DMS153 treated with DMSO at 0.1 percent for 48 hours (cell line): ENCODE data around the gene COX7B.
"Not testable (repeated sequence)": the region's sequence is repeated elsewhere in the genome, so short reads cannot be mapped to it uniquely, and the experiment has no call there.

Experiments
- DNase-seq: peaks from one replicate; lab custom pipeline; 2025; ENCODE audit not compliant: unreplicated experiment; lab: John Stamatoyannopoulos, UW

COX7B gene

DNA sequence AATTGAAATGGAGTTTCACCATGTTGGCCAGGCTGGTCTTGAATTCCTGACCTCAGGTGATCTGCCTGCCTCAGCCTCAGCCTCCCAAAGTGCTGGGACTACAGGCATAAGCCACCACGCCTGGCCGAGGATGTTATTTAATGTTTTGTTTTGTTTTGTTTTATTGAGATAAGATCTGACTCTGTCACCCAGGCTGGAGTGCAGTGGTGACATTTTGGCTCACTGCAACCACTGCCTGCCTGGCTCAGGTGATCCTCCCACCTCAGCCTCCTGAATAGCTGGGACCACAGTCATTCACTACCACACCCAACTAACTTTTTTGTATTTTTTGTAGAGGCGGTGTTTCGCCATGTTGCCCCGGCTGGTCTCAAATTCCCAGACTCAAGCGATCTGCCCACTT is 45.8 kb downstream of the COX7B start:
- not testable (repeated sequence) for DNase-seq

- DNase-seq, result no peak
Measured at GRCh38 chrX:77945910-77946545, 46.8 kb downstream of the COX7B start.

- DNase-seq, result no peak
Measured at GRCh38 chrX:77946571-77946970, 47.3 kb downstream of the COX7B start.

DNA sequence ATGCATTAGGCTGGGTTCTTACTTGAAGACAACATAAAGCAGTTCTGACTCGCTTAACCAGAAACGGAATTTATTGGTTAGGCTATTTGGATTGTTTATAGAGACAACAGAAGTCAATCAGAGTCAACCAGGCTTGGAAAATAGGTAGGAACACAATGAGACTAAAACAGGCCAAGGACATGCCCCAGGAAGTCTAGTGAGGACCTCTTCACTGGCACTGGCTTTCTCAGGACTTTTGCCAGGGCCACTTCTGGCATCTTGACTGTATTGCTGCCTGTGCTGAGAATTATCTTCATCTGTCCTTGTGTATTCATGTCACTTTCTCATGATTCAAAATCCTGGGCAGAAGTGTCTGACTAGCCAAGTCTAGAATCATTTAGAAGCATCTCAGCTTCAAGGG is 50.6 kb downstream of the COX7B start:
- DNase-seq, result no peak

DNA sequence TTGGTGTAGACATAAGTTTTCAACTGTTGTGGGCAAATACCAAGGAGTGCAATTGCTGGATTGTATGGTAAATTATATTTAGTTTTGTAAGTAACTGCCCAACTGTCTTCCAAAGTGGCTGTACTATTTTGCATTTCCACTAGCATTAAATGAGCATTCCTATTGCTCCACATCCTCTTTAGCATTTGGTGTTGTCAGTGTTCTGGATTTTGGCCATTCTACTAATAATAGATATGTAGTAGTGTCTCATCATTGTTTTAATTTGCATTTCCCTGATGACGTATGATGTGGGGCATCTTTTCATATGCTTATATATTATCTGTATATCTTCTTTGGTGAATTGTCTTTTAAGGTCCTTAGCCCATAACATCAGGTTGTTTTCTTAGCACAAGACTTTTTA is 52.9 kb downstream of the COX7B start:
- no peak for DNase-seq

GRCh38 chrX:77953302-77953701 is 54.0 kb downstream of the COX7B start:
- DNase-seq, result no peak

GRCh38 chrX:77953708-77954107 is 54.4 kb downstream of the COX7B start:
- DNase-seq, result no peak
